Measurements from ENCODE around the gene KCNT1.

Gene KCNT1

GRCh38 chr9:135769489-135770202 is 67.7 kb downstream of the KCNT1 start:
- no peak for DNase-seq

GRCh38 chr9:135770203-135770535 is 68.2 kb downstream of the KCNT1 start:
- no peak for DNase-seq

- no peak for DNase-seq
Measured at GRCh38 chr9:135770771-135771170, 68.8 kb downstream of the KCNT1 start.

GRCh38 chr9:135771401-135772051 is 69.5 kb downstream of the KCNT1 start:
- no peak for DNase-seq

GRCh38 chr9:135772056-135772646 is 70.2 kb downstream of the KCNT1 start:
- no peak for DNase-seq

GRCh38 chr9:135772702-135773493 is 70.9 kb downstream of the KCNT1 start:
- no peak for DNase-seq

GRCh38 chr9:135773530-135774238 is 71.7 kb downstream of the KCNT1 start:
- no peak for DNase-seq

- DNase-seq = no peak
Measured at GRCh38 chr9:135774239-135774747, 72.3 kb downstream of the KCNT1 start.

- no peak for DNase-seq
Measured at GRCh38 chr9:135774794-135775525, 73.0 kb downstream of the KCNT1 start.

- DNase-seq = no peak
Measured at GRCh38 chr9:135775911-135776310, 73.9 kb downstream of the KCNT1 start.

GRCh38 chr9:135776893-135777622 is 75.1 kb downstream of the KCNT1 start:
- DNase-seq = no peak

- DNase-seq = no peak
Measured at GRCh38 chr9:135777623-135778177, 75.7 kb downstream of the KCNT1 start.

GRCh38 chr9:135778421-135778820 is 76.4 kb downstream of the KCNT1 start:
- DNase-seq = no peak

- no peak for DNase-seq
Measured at GRCh38 chr9:135779571-135779970, 77.6 kb downstream of the KCNT1 start.

GRCh38 chr9:135780086-135780485 is 78.1 kb downstream of the KCNT1 start:
- DNase-seq = no peak

- DNase-seq = no peak
Measured at GRCh38 chr9:135780626-135781025, 78.6 kb downstream of the KCNT1 start.

GRCh38 chr9:135782946-135783345 is 81.0 kb downstream of the KCNT1 start:
- no peak for DNase-seq

GRCh38 chr9:135783540-135784245 is 81.7 kb downstream of the KCNT1 start:
- DNase-seq = no peak

- no peak for DNase-seq
Measured at GRCh38 chr9:135785013-135785575, 83.1 kb downstream of the KCNT1 start.

- DNase-seq = no peak
Measured at GRCh38 chr9:135786146-135786690, 84.2 kb downstream of the KCNT1 start.
